MM.1S (cell line): ENCODE data around the gene CDRT4.

ENCODE experiments used
- EZH2 ChIP-seq: fragments of 300-600 bp; sonication (generic); optimal IDR thresholded peaks from 2 replicates; pipeline ENCODE3; 2017; ENCODE audit warnings: low read depth, mild to moderate bottlenecking, antibody characterized with exemption, low read length, mixed read lengths
- EZH2phosphoT487 ChIP-seq: fragments of 300-600 bp; sonication (generic); IDR thresholded peaks from 2 replicates; pipeline ENCODE4 v1.6.1; 2018; ENCODE audit warnings: antibody characterized with exemption, low read length
- TF ChIP-seq, protein P1 (sequence below): fragments of 300-600 bp; sonication (generic); IDR thresholded peaks from 2 replicates; pipeline ENCODE4 v1.5.1; 2016; ENCODE audit warnings: antibody characterized with exemption, low read length, mixed read lengths

DNA sequence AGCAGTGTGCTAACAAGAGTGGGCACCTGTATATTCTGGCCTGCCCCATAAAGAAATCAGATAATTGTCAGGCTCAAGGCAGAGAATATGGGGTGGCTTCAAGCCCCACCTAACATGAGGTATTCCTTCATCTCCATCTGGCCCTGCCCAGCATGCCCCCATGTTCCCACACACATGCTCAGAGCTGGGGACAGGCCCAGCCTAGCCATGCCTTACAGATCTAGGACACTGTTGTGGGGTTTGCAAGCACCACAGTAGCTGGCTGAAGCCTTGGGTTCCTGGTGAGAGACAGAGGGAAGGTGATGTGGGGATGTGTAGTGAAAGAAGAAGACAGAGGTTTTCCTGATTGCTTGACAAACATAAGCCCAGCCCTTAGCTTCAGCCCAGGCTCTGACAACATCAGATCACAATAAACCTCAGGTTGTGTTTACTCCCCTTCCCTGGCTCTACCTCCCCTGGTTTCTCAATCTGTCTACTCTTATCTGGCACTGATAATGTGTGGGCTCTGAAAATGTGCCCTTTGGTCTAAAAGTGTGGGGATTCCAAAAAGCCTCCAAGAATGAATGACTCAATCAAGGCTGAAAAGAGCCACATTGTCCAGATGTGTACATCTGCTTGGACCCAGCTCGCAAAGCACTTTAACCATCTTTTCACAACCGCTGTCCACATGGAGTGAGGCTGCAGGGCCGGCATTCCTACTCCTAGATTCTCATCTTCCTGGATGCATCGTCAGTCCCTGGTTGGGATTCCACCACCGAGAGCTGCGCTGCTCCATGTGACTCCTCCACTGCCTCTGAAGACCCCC is 34.4 kb downstream of the CDRT4 start:
- TF ChIP-seq, protein P1, sequence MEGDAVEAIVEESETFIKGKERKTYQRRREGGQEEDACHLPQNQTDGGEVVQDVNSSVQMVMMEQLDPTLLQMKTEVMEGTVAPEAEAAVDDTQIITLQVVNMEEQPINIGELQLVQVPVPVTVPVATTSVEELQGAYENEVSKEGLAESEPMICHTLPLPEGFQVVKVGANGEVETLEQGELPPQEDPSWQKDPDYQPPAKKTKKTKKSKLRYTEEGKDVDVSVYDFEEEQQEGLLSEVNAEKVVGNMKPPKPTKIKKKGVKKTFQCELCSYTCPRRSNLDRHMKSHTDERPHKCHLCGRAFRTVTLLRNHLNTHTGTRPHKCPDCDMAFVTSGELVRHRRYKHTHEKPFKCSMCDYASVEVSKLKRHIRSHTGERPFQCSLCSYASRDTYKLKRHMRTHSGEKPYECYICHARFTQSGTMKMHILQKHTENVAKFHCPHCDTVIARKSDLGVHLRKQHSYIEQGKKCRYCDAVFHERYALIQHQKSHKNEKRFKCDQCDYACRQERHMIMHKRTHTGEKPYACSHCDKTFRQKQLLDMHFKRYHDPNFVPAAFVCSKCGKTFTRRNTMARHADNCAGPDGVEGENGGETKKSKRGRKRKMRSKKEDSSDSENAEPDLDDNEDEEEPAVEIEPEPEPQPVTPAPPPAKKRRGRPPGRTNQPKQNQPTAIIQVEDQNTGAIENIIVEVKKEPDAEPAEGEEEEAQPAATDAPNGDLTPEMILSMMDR = no peak
- no peak for TF ChIP-seq EZH2
- TF ChIP-seq EZH2phosphoT487 = no peak
